GM21825 (cell line): Measurements from ENCODE around the gene SLAMF9.

Source experiments
- ATAC-seq: cut with Tn5 transposase; IDR thresholded peaks from one replicate; pipeline ENCODE4 v1.9.1; 2021; ENCODE audit warnings: mild to moderate bottlenecking, moderate library complexity; ENCODE audit not compliant: unreplicated experiment

Gene SLAMF9

DNA sequence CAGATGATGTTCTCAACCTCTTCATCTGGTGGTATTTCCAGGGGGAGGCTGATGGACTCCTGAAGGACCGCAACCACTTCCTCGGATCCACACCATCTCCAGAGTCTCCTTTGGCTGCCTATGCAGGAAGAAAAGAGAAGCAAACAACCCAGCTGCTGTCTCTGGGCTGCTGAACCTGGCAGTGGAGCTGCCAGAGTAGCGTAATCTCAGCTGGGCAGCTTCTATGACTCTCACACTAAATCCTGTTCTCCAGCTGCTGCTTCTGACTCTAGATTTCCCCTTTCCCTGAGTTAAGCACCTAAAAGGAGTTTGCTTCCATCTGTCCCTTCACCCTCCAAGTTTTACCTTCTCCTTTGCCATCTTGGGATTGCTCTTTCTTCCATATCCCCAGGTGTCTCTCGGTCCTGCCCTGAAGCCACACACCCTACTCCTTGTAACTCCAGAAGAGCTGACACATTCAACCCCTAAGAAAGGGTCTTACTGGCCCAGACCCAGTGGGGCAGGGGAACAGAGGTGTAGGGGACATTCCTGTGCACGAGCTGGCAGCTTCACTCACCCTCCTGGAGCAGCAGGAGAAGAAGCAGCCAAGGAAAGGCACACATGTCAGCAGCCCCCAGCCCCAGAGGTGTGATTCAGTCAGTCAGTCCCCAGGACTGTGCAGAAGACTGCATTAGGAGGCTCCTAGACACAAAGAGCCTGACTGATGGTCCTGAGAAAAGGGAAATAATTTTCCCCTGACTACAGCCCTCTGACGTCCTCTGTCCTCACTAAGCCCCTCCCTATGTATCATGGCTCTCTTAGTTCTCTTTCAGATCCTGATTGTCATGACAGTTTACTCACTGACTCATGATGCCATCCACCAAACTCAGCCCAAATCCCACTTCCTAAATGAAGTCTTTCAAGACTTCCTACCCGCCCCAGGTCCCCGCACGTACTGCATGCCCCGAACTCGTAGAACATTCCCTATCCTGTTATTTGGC, at the start of gene SLAMF9:
Gene SLAMF9 (minus strand): TSS at position 702 of the 980 bp plus-strand sequence. CDS start 100 bp downstream, at position 602.
- ATAC-seq: no peak

DNA sequence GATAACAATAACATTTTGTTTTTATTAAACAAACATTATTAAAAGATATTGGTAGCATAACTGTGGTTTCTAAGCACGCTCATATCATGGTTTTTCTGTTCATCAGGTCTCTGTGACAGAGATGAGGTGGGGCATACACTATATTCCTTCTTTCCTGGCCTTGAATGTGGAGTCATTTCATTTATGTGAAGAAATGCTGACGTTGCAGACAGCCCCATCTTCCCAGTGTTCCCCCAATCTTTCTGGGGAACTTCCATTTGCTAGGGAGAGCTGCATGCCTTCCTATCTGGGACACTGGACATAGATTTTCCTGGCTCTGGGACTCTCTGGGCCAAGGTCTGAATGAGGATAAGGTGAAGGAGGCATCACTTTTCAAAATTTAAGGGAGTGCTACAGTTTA, 47.4 kb upstream of the SLAMF9 start:
- no peak for ATAC-seq

DNA sequence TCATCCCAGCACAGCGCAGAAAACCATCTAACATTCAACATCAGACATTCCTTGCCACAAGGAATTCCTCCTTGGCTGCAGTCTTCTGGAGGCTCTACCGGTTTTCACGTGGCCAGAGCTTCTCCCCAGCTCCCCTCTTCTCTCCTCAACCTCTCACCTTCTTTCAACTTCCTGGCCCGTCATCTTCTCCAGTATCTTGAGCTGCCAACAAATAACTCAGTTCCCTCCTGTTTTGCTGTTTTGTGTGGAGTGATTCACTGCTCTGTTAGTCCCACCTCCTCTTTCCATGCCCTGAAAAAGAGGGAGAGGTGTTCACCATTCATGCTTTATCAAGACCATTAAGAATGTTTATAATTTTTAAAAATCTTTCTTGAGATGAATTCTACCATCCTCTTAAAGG, 45.2 kb upstream of the SLAMF9 start:
- ATAC-seq: no peak

DNA sequence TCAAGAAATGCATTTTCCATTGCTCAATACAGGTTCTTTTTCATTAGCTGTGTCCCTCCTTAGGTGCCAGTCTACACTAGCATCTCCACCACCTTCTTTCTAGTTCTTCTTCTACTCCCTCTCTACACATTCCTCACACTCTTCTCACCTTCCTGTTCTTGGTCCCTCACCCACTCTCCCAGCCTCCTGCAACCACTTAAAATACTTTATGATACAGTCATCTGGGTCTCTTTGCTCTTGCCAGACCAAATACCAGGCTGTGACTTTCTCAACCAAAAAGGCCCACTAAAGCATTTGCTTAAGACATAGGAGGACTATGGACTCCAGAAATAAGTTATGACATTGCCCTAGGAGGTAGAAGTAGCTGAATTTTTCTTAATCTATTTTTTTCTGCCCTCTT, 42.6 kb upstream of the SLAMF9 start:
- no peak for ATAC-seq

DNA sequence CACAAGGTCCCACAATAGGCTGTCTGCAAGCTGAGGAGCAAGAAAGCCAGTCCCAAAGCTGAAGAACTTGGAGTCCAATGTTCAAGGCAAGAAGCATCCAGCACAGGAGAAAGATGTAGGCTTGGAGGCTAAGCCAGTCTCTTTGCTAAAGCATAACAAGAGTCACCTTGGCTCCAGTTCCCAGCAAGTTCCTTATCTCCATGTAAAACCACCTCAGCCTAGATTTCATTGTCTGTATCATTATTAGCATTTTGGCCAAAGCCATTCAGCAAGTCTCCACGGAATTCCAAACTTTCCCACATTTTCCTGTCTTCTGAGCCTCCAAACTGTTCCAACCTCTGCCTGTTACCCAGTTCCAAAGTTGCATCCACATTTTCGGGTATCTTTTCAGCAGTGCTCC, 40.9 kb upstream of the SLAMF9 start:
- ATAC-seq: no peak

DNA sequence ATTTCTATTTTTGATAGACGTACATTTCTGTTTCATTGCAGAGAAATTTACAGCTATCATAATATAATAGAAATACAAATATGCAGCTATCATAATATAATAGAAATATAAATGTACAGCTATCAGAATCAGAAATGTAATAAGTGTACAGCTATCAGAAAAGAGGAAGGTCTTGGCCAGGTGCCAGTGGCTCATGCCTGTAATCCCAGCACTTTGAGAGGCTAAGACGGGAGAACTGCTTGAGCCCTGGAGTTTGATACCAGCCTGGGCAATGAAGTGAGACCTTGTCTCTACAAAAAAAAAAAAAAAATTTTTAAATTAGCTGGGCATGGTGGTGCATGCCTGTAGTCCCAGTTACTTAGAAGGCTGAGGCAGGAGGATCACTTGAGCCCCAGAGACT, 39.9 kb upstream of the SLAMF9 start:
- ATAC-seq: no peak

DNA sequence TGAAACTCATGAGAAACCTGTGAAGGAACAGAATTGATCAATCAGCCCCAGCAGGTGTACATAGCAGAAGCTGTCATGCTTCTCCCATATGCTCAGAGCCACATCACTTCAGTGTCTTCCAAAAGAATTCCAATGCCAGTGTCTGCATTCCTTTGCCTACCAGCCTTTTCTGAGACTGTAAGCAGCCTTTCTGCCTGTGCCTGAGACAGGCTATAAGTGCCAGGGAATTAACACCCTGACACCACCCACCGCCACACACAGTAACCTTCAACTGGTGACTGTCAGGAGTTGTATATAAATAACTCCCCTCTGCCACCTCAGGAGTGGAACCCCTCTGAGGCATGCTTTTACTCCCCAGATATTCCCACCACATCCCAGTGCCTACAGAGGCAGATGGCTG, 38.1 kb upstream of the SLAMF9 start:
- no peak for ATAC-seq

DNA sequence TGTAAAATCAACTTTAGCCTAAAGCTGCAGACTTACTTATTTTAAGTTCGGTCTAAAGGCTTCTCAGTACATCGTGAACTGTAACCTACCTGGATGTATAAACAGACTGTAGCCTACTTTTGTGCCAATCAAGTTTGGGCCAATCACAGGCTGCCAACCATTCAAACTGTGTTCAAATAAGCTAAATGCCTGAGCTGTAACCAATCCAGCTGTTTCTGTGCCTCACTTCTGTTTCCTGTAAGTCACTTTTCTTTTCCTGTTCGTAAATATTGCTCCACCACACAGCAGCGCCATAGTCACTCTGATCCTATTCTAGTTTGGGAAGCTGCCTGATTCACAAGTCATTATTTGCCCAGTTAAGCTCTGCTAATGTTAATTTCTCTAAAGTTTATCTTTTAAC, 37.5 kb upstream of the SLAMF9 start:
- ATAC-seq: no peak

DNA sequence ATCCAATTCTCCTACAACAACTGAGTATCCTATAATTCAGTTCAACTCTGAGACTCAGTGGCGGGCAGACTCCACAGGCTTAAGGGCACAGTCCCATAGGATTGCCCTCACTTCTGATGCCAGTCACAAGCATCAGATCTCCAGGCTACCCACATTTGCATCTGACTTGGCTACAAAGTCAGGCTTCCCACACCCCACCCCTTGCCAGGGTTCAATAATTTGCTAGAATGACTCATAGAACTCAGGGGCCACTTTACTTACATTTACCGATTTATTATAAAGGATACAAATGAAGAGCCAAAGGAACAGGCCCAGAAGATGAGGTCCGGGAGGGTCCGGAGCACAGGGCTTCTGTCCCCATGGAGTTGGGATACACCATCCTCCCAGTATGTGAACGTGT, 36.0 kb upstream of the SLAMF9 start:
- no peak for ATAC-seq

DNA sequence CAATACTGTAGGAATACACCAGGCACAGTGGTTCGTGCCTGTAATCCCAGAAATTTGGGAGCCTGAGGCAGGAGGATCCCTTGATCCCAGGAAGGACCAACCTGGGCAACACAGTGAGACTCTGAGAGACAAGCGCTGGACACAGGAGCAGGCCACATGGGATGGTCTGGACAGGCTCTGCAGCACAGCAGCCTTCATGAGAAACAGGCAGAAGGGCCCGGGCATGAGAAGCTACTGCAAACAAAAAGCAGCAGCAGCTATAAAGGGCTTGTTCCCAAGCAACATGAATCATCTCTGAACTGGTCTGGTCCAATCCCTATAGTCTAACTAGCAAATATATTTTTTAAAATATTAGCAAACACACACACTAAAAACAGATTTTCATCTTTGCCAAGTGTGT, 35.5 kb upstream of the SLAMF9 start:
- ATAC-seq: no peak

DNA sequence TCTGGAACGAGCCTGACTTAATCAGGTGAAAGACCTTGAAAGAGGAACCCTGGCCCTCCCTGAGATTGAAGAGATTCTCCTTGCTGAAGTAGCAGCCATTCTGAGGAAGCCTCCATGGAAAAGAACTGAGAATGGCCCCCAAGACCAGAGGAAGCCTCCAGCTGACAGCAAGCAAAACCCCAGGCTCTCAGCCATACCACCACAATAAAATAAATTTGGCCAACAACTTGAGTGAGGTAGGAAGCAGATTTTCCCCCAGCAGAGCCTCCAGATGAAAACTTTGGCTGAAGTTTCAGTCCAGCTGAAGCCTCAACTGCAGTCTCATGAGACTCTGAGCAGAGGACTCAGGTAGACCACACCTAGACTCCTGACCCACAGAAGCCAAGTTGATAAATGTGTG, 34.0 kb upstream of the SLAMF9 start:
- no peak for ATAC-seq

DNA sequence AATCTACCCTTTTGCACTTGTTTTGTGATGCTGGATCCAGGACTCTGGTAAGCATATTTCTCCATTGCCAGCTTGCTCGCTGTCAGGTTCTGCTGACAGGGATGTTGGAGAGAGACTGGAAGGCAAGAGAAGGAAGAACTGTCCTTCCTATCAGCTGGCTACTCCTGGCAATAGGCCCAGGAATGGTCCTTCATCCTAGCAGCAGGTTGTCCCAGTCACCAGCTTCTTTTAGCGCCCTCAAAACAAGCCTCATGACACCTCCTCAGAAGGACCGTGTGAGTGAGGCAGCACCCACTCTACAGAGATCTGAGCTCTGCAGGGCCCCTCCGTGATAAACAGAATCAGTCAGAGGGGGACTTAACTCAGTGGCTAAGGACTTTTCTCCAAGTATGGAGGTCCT, 33.1 kb upstream of the SLAMF9 start:
- no peak for ATAC-seq

DNA sequence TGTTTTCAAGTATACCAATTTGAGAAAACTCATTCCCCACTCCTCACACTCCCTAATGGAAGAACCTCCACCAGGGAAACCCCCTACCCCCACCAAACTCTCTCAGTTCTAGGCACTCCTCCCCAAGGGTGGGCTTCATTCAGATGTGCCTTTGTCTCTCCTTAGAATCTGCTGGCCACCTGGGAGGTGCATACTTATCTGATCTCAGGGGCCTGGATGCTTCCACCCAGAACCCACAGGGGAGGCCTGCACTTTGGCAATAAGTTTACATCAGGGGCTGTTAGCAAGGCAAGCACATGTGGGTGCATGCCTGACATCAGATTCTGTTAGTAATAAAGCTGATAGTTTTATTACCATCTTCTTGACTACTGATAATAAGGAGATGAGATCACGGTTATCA, 32.5 kb upstream of the SLAMF9 start:
- ATAC-seq: no peak

DNA sequence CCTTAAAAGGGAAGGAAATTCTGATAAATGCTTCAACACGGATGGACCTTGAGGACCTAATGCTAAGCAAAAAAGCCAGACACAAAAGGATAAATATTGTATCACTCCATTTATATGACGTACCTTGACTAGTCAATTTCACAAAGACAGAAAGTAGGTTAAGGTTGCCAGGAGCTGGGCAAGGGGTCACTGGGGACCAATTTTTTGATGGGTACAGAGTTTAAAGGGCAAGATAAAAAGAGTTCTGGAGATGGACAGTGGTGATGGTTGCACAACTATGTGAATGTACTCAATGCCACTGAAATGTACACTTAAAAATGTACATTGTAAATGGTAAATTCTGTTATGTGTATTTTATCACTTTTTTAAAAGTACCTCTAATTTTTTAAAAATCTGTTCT, 32.1 kb upstream of the SLAMF9 start:
- no peak for ATAC-seq

DNA sequence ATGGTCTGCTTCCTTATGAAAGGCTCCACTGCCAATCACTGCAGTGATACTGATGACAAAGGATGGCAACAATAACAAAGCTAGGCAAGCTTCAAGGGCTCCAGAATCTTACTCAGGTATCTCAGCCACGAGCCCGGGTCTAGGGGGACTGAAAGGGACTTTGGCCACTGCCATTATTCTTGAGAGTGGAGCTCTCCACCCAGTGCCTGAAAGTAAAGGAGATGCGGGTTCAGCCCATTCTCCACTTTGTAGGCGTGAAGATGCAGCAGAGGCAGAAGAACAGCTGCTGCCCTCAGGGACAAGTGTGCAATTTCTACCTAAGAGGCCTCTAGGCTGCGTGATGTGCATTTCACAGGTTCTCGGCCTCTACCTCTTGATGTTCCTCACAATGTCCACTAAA, 31.4 kb upstream of the SLAMF9 start:
- no peak for ATAC-seq

DNA sequence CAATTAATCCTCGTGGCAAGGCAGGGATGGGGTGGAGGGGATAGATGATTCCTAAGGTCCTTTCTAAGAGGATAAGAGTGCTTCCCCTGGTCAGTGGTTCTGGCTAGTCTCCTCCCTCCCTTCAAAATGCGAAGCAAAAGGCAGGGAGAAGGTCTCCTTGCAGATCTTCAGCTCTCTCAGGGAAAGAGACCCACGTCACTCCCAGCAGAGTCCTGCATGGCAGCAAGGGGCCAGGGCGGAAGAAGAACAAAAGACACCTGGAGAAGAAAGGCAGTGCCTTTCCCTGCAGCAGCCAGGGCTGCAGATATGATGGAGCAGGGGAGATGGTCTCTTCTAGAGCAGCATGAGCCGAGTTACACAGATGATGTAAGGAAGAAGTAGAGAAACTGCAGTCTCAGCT, 29.6 kb upstream of the SLAMF9 start:
- ATAC-seq: no peak

DNA sequence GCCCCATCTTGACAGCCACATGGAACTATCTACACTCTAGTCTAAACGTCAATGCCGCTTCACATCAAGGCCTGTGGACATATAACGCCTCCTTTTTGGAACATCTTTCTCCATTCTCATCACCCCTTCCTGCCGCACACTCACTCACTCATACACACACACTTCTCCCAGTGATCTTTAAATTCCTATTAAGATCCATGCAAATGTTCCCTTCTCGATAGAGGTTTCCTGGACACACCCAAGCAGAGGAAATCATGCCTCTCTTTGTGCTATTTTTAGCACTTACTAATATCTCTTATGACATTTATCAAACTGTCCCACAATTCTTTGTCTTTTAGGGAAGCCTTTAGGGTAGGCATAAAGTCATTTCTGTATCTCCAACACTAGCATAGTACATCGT, 28.2 kb upstream of the SLAMF9 start:
- no peak for ATAC-seq

DNA sequence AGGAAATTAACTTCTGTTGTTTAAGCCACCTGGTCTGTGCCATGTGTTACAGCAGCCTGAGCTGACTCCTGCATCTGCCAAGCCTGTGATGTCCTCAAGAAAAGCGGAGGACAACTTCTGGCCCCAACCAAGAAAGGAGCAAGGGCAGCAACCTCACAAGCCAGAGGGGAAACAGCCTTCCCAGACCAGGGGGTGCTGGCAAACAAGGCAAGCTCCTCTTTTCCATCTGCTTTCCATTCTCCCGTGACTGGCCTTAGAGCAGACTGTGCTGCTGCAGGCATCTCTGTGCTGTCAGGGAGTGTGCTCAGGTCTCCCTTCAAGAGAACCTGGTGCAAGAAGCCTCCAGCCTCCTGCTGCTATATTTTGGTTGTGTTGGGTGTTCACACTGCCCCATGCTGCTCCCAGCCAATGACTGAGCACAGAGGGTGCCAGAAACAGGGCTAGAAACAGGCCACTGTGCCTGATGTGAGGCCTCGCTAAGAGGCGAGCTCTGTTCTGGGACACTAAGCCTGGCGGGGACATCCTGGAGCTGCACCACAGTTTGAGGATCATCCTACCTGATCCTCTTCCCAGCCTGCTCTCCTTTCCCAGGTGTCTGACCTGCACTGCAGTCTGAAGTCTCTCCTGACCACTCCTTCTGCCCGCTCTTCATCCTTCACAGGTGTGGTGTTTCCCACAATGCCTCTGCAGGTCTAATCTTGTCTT, 27.5 kb upstream of the SLAMF9 start:
- ATAC-seq: no peak

DNA sequence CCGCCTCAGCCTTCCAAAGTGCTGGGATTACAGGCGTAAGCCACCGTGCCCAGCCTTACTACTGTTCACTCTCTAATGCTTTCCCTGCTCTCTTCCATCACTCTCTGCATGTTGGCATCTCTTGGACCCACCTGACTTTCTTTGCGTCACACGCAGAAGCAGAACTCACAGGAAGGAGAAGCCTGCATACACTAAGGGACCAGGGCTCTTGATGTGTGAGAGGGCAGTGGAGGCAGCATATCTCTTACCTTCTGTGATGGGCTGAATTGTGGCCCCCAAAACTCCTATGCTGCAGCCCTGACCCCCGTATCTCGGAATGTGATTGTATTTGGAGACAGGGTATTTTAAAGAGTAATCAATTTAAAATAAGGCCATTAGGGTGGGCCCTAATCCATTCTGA, 26.7 kb upstream of the SLAMF9 start:
- ATAC-seq: no peak

DNA sequence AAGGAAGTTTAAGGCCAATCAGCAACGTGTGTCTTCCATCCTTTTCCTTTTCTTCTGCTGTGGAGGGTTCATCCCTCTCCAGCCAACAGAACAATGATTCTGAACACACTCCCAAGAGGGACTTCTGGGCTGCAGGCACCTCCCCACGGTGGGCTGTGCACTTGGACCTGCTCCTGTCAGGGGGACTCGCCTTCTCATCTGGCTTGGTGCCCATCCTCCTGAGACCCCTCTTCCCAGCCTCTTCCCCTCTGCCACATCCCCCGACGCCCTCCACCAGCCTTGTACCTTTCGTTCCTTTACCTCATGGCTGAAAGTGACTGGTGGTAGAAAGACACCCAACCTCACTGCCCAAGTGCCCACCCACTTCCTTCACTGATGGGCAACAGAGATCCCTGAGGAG, 26.0 kb upstream of the SLAMF9 start:
- ATAC-seq: no peak

DNA sequence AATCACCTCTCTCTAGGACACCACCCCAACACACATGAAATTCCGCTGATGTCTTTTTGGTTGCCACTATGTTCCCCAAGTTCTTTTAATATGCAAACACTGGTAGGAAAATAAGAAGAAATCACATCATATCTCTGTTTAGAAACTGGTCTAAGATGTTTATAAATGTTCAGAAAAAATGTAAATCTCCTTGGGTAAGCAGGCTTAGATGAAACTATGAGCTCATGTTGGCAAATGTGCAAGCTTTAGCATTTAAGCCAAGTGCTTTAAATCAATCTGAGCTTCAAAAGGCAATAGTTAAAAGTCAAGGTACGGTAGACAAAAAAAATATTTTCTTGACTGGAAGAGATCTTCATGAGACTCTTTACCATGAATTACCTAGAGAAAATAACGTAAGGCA, 25.2 kb upstream of the SLAMF9 start:
- no peak for ATAC-seq

DNA sequence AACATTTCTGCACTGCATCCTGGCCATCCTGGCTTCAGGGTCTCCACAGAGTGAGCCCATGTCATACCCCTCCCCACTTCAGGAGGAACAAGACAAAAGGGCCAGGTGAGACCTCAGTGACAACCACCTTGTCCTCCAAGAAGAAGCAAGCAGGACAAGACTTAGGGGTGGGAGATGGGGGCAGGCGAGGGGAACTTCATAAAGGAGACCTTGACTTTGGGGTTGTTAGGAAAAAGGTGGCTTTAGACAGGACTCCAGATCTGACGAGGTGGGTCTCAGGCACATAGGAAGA, 24.0 kb upstream of the SLAMF9 start:
- no peak for ATAC-seq
